ENCODE results near the gene NCOA1. TPM values are rescaled to one million over a fixed set of nuclear protein-coding genes. Genes with fewer than 3 reads are reported as not detected.
"Not testable (repeated sequence)": the region's sequence is repeated elsewhere in the genome, so short reads cannot be mapped to it uniquely, and the experiment has no call there.

NCOA1 gene
- total RNA-seq, 2 donors from 2014 or later, result 44.2 to 47.1 TPM

- no peaks in the 10 kb centered on the region for H3K27me3 Mint-ChIP-seq
- DNase-seq, result no peak
- peaks cover 47% of the 10 kb centered on the region for H3K4me1 Mint-ChIP-seq
- ATAC-seq, result no peak
- H3K27ac Mint-ChIP-seq, result no peak overlapping the region
- no peaks in the 10 kb centered on the region for H3K9me3 ChIP-seq (ENCODE audit: control insufficient read depth, low read length, poor library complexity, severe bottlenecking)
- H3K4me3 Mint-ChIP-seq, result no peak overlapping the region
- H3K36me3 Mint-ChIP-seq (ENCODE audit: low read depth), result no peaks in the 10 kb centered on the region
Measured at GRCh38 chr2:24515335-24515734, 24.3 kb downstream of the NCOA1 start.

DNA sequence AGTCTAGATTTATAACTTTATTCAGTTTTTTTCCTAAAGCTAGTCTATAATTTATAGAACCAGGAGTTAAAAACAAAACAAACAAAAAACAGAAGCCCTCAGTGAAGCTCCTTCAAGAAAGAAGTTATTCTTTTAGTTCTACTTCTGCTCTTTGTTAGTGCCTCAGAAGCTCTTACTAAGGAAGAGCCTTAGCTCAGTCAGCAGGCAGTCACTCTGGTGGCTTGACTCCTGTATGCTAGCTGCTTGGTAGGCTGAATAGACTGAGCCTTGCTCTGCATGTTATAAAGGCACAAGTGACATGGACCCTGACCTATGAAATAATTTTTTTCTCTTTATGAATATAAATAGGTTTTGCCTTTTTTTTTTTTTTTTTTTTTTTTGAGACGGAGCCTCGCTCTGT, 24.8 kb downstream of the NCOA1 start:
- Mint-ChIP-seq H3K4me1 (peaks cover 48% of the 10 kb centered on the region), H3K27me3 (no peaks in the 10 kb centered on the region), H3K27ac (no peak overlapping the region), H3K36me3 (ENCODE audit: low read depth) (no peaks in the 10 kb centered on the region), H3K4me3 (no peak overlapping the region)
- DNase-seq, result no peak
- no peak for ATAC-seq
- H3K9me3 ChIP-seq (ENCODE audit: control insufficient read depth, low read length, poor library complexity, severe bottlenecking), result no peaks in the 10 kb centered on the region

DNA sequence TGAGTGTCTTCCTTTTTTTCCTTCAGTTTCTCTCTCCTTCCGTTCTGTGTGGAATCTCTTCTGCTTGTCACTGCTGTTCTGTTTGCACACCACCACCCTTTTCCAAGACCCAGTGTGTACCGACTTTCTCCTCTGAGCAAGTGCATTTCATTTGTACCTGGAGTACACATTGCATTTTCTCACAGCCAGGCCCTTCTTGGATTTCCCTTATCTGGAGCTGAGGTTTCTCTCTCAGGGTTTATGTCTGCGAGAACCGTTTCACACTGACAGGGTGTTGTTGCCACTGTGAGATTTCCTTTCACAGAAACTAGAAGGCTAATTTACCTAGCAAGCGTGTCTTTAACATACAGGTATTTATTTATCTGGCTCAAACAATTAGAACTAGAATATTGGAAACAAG, 26.2 kb downstream of the NCOA1 start:
- peaks cover 47% of the 10 kb centered on the region for H3K4me1 Mint-ChIP-seq
- DNase-seq (no peak), ATAC-seq (no peak)
- no peaks in the 10 kb centered on the region for H3K36me3 Mint-ChIP-seq (ENCODE audit: low read depth)
- H3K4me3 Mint-ChIP-seq, result no peak overlapping the region
- H3K9me3 ChIP-seq (ENCODE audit: control insufficient read depth, low read length, poor library complexity, severe bottlenecking), result no peaks in the 10 kb centered on the region
- no peak overlapping the region for H3K27ac Mint-ChIP-seq
- H3K27me3 Mint-ChIP-seq, result no peaks in the 10 kb centered on the region

DNA sequence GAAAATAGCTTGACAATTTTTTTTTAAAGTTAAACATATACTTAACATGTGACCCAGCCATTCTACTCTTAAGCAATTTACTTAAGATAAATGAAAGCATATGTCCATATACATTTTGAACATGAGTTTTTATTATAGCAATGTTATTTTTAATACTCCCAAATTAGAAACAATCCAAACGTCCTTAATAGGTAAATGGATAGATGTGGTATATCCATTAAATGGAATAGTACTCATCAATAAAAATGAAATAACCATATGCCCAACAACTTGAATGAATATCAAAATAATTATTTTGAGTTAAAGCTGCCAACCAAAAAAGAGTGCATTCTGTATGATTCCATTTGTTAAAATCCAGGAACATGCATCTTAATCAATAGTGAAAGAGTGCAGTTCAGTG, 29.1 kb downstream of the NCOA1 start:
- Mint-ChIP-seq H3K27ac (peak overlapping the region; percentile 53), H3K36me3 (ENCODE audit: low read depth) (peaks cover 2% of the 10 kb centered on the region), H3K4me1 (peaks cover 43% of the 10 kb centered on the region), H3K4me3 (no peak overlapping the region), H3K27me3 (no peaks in the 10 kb centered on the region)
- no peak for ATAC-seq
- H3K9me3 ChIP-seq (ENCODE audit: control insufficient read depth, low read length, poor library complexity, severe bottlenecking), result no peaks in the 10 kb centered on the region
- no peak for DNase-seq

- peaks cover 47% of the 10 kb centered on the region for H3K4me1 Mint-ChIP-seq
Measured at GRCh38 chr2:24521162-24521857, 30.3 kb downstream of the NCOA1 start.

DNA sequence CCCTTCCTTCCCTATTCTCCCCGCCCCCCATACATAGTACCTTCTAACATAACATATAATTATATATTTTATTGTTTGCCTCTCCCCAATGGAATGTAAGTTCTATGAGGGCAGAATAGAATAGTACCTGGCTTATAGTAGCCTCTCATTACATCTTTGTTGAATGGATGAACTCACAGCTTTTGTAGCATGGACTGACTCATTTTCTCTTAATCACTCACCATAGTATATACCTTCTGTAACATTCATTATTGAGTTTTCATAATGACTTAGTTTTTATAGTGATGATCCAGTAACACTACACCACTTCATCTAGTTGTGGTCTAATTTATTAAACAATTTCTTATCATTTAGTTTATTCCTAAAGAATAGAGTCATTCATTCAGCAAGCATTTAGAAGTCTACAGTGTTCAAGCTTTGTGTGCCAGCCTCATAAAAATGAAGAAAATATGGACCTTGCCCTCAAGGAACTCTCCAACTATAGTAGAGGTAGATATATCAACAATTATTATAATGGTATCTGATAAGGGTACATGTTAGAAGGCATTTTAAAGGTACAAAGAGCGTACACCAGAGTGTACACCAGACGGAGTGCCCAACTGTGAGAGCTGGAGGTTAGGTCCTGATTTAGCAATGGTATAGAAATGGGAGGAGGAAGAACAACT, 31.1 kb downstream of the NCOA1 start:
- DNase-seq, result no peak
- Mint-ChIP-seq H3K27ac (no peak overlapping the region), H3K36me3 (ENCODE audit: low read depth) (peaks cover 2% of the 10 kb centered on the region), H3K4me1 (peaks cover 45% of the 10 kb centered on the region), H3K27me3 (no peaks in the 10 kb centered on the region), H3K4me3 (no peak overlapping the region)
- no peaks in the 10 kb centered on the region for H3K9me3 ChIP-seq (ENCODE audit: control insufficient read depth, low read length, poor library complexity, severe bottlenecking)
- no peak for ATAC-seq

More at GRCh38 chr2:24521162-24521857, 30.3 kb downstream of the NCOA1 start:
- Mint-ChIP-seq H3K4me3 (no peak overlapping the region), H3K27me3 (no peaks in the 10 kb centered on the region), H3K27ac (peak overlapping the region; percentile 53), H3K36me3 (ENCODE audit: low read depth) (peaks cover 2% of the 10 kb centered on the region)
- DNase-seq (no peak), ATAC-seq (no peak)
- no peaks in the 10 kb centered on the region for H3K9me3 ChIP-seq (ENCODE audit: control insufficient read depth, low read length, poor library complexity, severe bottlenecking)

GRCh38 chr2:24527536-24527935, 36.5 kb downstream of the NCOA1 start:
- H3K4me3 Mint-ChIP-seq, result no peak overlapping the region
- ATAC-seq (no peak), DNase-seq (no peak)
- H3K27ac Mint-ChIP-seq, result no peak overlapping the region
- no peaks in the 10 kb centered on the region for H3K36me3 Mint-ChIP-seq (ENCODE audit: low read depth)
- H3K9me3 ChIP-seq (ENCODE audit: control insufficient read depth, low read length, poor library complexity, severe bottlenecking), result no peaks in the 10 kb centered on the region
- H3K4me1 Mint-ChIP-seq, result peaks cover 17% of the 10 kb centered on the region
- H3K27me3 Mint-ChIP-seq, result no peaks in the 10 kb centered on the region

- peaks cover 3% of the 10 kb centered on the region for H3K36me3 Mint-ChIP-seq (ENCODE audit: low read depth)
- no peak for DNase-seq
- H3K4me3 Mint-ChIP-seq, result no peak overlapping the region
- H3K9me3 ChIP-seq (ENCODE audit: control insufficient read depth, low read length, poor library complexity, severe bottlenecking), result no peaks in the 10 kb centered on the region
- H3K4me1 Mint-ChIP-seq, result peaks cover 20% of the 10 kb centered on the region
- ATAC-seq, result no peak
- H3K27ac Mint-ChIP-seq, result no peak overlapping the region
- no peaks in the 10 kb centered on the region for H3K27me3 Mint-ChIP-seq
Measured at GRCh38 chr2:24530796-24531195, 39.7 kb downstream of the NCOA1 start.

DNA sequence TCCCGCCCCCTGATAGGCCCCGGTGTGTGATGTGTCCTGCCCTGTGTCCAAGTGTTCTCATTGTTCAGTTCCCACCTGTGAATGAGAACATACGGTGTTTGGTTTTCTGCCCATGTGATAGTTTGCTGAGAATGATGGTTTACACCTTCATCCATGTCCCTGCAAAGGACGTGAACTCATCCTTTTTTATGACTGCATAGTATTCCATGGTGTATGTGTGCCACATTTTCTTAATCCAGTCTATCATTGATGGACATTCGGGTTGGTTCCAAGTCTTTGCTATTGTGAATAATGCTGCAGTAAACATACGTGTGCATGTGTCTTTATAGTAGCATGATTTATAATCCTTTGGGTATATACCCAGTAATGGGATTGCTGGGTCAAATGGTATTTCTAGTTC, 40.6 kb downstream of the NCOA1 start:
- not testable (repeated sequence) for H3K9me3 ChIP-seq (ENCODE audit: control insufficient read depth, low read length, poor library complexity, severe bottlenecking); H3K36me3 Mint-ChIP-seq (ENCODE audit: low read depth); DNase-seq; H3K27me3 Mint-ChIP-seq; ATAC-seq; H3K4me3 Mint-ChIP-seq; H3K27ac Mint-ChIP-seq
- H3K4me1 Mint-ChIP-seq, result peaks cover 18% of the 10 kb centered on the region

DNA sequence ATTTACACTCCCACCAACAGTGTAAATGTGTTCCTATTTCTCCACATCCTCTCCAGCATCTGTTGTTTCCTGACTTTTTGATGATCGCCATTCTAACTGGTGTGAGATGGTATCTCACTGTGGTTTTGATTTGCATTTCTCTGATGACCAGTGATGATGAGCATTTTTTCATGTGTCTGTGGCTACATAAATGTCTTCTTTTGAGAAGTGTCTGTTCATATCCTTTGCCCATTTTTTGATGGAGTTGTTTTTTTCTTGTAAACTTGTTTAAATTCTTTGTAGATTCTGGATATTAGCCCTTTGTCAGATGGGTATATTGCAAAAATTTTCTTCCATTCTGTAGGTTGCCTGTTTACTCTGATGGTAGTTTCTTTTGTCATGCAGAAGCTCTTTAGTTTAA, 41.0 kb downstream of the NCOA1 start:
- not testable (repeated sequence) for H3K36me3 Mint-ChIP-seq (ENCODE audit: low read depth); ATAC-seq; H3K4me3 Mint-ChIP-seq; H3K9me3 ChIP-seq (ENCODE audit: control insufficient read depth, low read length, poor library complexity, severe bottlenecking); H3K27ac Mint-ChIP-seq; H3K27me3 Mint-ChIP-seq; DNase-seq
- H3K4me1 Mint-ChIP-seq, result peaks cover 18% of the 10 kb centered on the region

DNA sequence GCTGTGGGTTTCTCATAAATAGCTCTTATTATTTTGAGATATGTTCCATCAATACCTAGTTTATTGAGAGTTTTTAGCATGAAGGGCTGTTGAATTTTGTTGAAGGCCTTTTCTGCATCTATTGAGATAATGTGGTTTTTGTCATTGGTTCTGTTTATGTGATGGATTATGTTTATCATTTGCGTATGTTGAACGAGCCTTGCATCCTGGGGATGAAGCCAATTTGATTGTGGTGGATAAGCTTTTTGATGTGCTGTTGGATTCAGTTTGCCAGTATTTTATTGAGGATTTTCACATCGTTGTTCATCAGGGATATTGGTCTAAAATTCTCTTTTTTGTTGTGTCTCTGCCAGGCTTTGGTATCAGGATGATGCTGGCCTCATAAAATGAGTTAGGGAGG, 42.5 kb downstream of the NCOA1 start:
- ATAC-seq; DNase-seq; H3K36me3 Mint-ChIP-seq (ENCODE audit: low read depth); H3K4me3 Mint-ChIP-seq; H3K27me3 Mint-ChIP-seq; H3K9me3 ChIP-seq (ENCODE audit: control insufficient read depth, low read length, poor library complexity, severe bottlenecking); H3K27ac Mint-ChIP-seq: not testable (repeated sequence)
- peaks cover 20% of the 10 kb centered on the region for H3K4me1 Mint-ChIP-seq

GRCh38 chr2:24538720-24539119, 47.7 kb downstream of the NCOA1 start:
- no peak for ATAC-seq
- peaks cover 20% of the 10 kb centered on the region for H3K4me1 Mint-ChIP-seq
- no peaks in the 10 kb centered on the region for H3K9me3 ChIP-seq (ENCODE audit: control insufficient read depth, low read length, poor library complexity, severe bottlenecking)

GRCh38 chr2:24539258-24539657, 48.2 kb downstream of the NCOA1 start:
- H3K4me1 Mint-ChIP-seq, result peaks cover 24% of the 10 kb centered on the region

More at GRCh38 chr2:24538720-24539119, 47.7 kb downstream of the NCOA1 start:
- no peak overlapping the region for H3K27ac Mint-ChIP-seq
- H3K27me3 Mint-ChIP-seq, result no peaks in the 10 kb centered on the region
- no peak for DNase-seq
- H3K36me3 Mint-ChIP-seq (ENCODE audit: low read depth), result peaks cover 2% of the 10 kb centered on the region
- H3K4me3 Mint-ChIP-seq, result no peak overlapping the region

DNA sequence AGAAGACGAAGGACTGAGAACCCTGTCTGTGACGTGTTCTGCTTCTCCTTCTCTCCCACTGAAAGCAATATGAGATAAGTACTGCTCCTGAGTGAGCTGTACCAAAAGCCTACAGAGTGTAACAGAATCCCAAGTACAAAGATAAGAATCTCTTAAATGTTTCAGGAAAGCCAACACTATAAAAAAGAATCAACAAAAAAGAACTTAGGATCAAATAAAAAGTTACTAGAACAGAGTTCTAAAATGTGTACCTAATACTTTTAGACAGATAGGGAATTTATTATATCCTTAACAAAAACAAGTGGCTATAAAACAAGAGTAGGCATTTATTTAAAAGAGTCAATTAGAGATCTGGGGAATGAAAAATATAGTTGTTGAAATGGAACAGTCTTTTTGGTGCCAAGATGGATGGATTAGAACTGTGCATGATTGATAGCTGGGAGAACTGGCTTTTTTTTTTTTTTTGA, 49.0 kb downstream of the NCOA1 start:
- H3K36me3 Mint-ChIP-seq (ENCODE audit: low read depth), result peaks cover 2% of the 10 kb centered on the region
- DNase-seq (no peak), ATAC-seq (no peak)
- no peak overlapping the region for H3K27ac Mint-ChIP-seq
- H3K9me3 ChIP-seq (ENCODE audit: control insufficient read depth, low read length, poor library complexity, severe bottlenecking), result no peaks in the 10 kb centered on the region
- H3K4me1 Mint-ChIP-seq, result peaks cover 20% of the 10 kb centered on the region
- H3K4me3 Mint-ChIP-seq, result no peak overlapping the region
- H3K27me3 Mint-ChIP-seq, result no peaks in the 10 kb centered on the region

More at GRCh38 chr2:24539258-24539657, 48.2 kb downstream of the NCOA1 start:
- Mint-ChIP-seq H3K27me3 (no peaks in the 10 kb centered on the region), H3K4me3 (no peak overlapping the region), H3K27ac (no peak overlapping the region), H3K36me3 (ENCODE audit: low read depth) (peaks cover 2% of the 10 kb centered on the region)
- ATAC-seq (no peak), DNase-seq (no peak)
- no peaks in the 10 kb centered on the region for H3K9me3 ChIP-seq (ENCODE audit: control insufficient read depth, low read length, poor library complexity, severe bottlenecking)
